ENCODE results near the gene RBM33. TPM values are rescaled to one million over a fixed set of nuclear protein-coding genes. Genes with fewer than 3 reads are reported as not detected.

Gene RBM33
- total RNA-seq, 1 experiment from 2014 or later: 61.1 TPM

- in situ Hi-C loops (cut with HindIII; ENCODE audit: low pct_unique_long_range_greater_than_20kb, low sequenced_read_pairs): no loop called here
- H3K9me3 ChIP-seq (ENCODE audit: control insufficient read depth, insufficient read depth, low read depth, low read length): no peaks in the 10 kb centered on the region
- H3K4me3 ChIP-seq (ENCODE audit: low read depth in 2 of 2, low read length in 2 of 2): no peak overlapping the region
- ChIA-PET CTCF (no interaction called here), POLR2A (no interaction called here)
- no peak overlapping the region for H3K27ac ChIP-seq (ENCODE audit: low read length)
- TF ChIP-seq TCF7L2 (IDR thresholded peaks at IDR 0.05; ENCODE audit: low read depth, low read length) (no peak), CTCF (IDR thresholded peaks at IDR 0.05) (no peak), SIN3A (IDR thresholded peaks at IDR 0.05; ENCODE audit: borderline replicate concordance, insufficient read depth, low read depth, low read length) (no peak), POLR2AphosphoS5 (IDR thresholded peaks at IDR 0.05; ENCODE audit: low read depth, low read length) (no peak), REST (IDR thresholded peaks at IDR 0.05; ENCODE audit: insufficient read depth in 1 of 2, low read depth in 2 of 2, low read length in 1 of 2) (no peak)
- intact Hi-C loops (cut with micrococcal nuclease; ENCODE audit: unreplicated experiment): no loop called here
- no TSS peak for BruUV-seq (replicated peaks)
- ATAC-seq: no peak
- H3K36me3 ChIP-seq (ENCODE audit: control insufficient read depth, insufficient read depth, low read length): no peaks in the 10 kb centered on the region
- no peaks in the 10 kb centered on the region for H3K27me3 ChIP-seq (ENCODE audit: control insufficient read depth, insufficient read depth, low read length)
- DNase-seq (ENCODE audit: low read depth, low spot score): no peak
- peaks cover 4% of the 10 kb centered on the region for H3K4me1 ChIP-seq (ENCODE audit: control insufficient read depth, insufficient read depth, low read length)
Measured at GRCh38 chr7:155660059-155660757, 15.7 kb downstream of the RBM33 start.

GRCh38 chr7:155660758-155661093 is 16.3 kb downstream of the RBM33 start:
- in situ Hi-C loops (cut with HindIII; ENCODE audit: low pct_unique_long_range_greater_than_20kb, low sequenced_read_pairs): no loop called here
- intact Hi-C loops (cut with micrococcal nuclease; ENCODE audit: unreplicated experiment): no loop called here

More at GRCh38 chr7:155660758-155661093, 16.3 kb downstream of the RBM33 start:
- BruUV-seq (replicated peaks): no TSS peak
- H3K27ac ChIP-seq (ENCODE audit: low read length): no peak overlapping the region
- H3K9me3 ChIP-seq (ENCODE audit: control insufficient read depth, insufficient read depth, low read depth, low read length): no peaks in the 10 kb centered on the region
- H3K27me3 ChIP-seq (ENCODE audit: control insufficient read depth, insufficient read depth, low read length): no peaks in the 10 kb centered on the region
- H3K36me3 ChIP-seq (ENCODE audit: control insufficient read depth, insufficient read depth, low read length): no peaks in the 10 kb centered on the region
- TF ChIP-seq CTCF (IDR thresholded peaks at IDR 0.05): no peak
- no peak for TF ChIP-seq REST (IDR thresholded peaks at IDR 0.05; ENCODE audit: insufficient read depth in 1 of 2, low read depth in 2 of 2, low read length in 1 of 2)
- TF ChIP-seq TCF7L2 (IDR thresholded peaks at IDR 0.05; ENCODE audit: low read depth, low read length): no peak
- TF ChIP-seq SIN3A (IDR thresholded peaks at IDR 0.05; ENCODE audit: borderline replicate concordance, insufficient read depth, low read depth, low read length): no peak
- ATAC-seq (no peak), DNase-seq (ENCODE audit: low read depth, low spot score) (no peak)
- H3K4me3 ChIP-seq (ENCODE audit: low read depth in 2 of 2, low read length in 2 of 2): no peak overlapping the region
- ChIA-PET CTCF (no interaction called here), POLR2A (no interaction called here)
- H3K4me1 ChIP-seq (ENCODE audit: control insufficient read depth, insufficient read depth, low read length): peaks cover 10% of the 10 kb centered on the region
